Osteoblast (primary cell): ENCODE measurements around the gene STRA8. TPM values are rescaled to one million over a fixed set of nuclear protein-coding genes. Genes with fewer than 3 reads are reported as not detected.
A peak's percentile ranks its signal among the peaks of the same experiment; 100 is the strongest.

Experiments
- DNase-seq: peaks from one replicate; pipeline ENCODE4 v3.0.0; 2011; ENCODE audit warnings: low spot score, mixed read lengths; ENCODE audit not compliant: insufficient read length; ENCODE audit errors: missing footprints
- H2AFZ ChIP-seq: 2 replicates; pipeline ENCODE4 v1.6.0; 2011; ENCODE audit warnings: mild to moderate bottlenecking, low read length
- H3K27ac ChIP-seq: 2 replicates; pipeline ENCODE4 v1.5.1; 2011; ENCODE audit warnings: mild to moderate bottlenecking, low read depth, low read length, moderate library complexity
- H3K27me3 ChIP-seq: 2 replicates; pipeline ENCODE4 v1.6.0; 2012; ENCODE audit warnings: mild to moderate bottlenecking, control low read depth, inconsistent platforms, low read length, moderate library complexity; ENCODE audit not compliant: insufficient read depth
- H3K36me3 ChIP-seq: 2 replicates; pipeline ENCODE4 v1.5.1; 2011; ENCODE audit warnings: mild to moderate bottlenecking, low read length, control low read depth, moderate library complexity; ENCODE audit not compliant: insufficient read depth
- H3K4me1 ChIP-seq: 2 replicates; pipeline ENCODE4 v1.5.1; 2011; ENCODE audit warnings: mild to moderate bottlenecking, low read length, control low read depth, moderate library complexity; ENCODE audit not compliant: insufficient read depth
- H3K4me2 ChIP-seq: 2 replicates; pipeline ENCODE4 v1.6.0; 2011; ENCODE audit warnings: mild to moderate bottlenecking, low read length; ENCODE audit not compliant: insufficient read depth
- H3K4me3 ChIP-seq: fragments of 200-600 bp; sonication (generic); 3 replicates; pipeline ENCODE4 v1.5.1; 2012; ENCODE audit warnings: mild to moderate bottlenecking, low read length, inconsistent platforms; ENCODE audit not compliant: insufficient read depth
- H3K79me2 ChIP-seq: 2 replicates; pipeline ENCODE4 v1.6.0; 2012; ENCODE audit warnings: mild to moderate bottlenecking, low read length, control low read depth, inconsistent platforms; ENCODE audit not compliant: insufficient read depth
- H3K9me3 ChIP-seq: 2 replicates; pipeline ENCODE4 v1.5.1; 2011; ENCODE audit warnings: low read depth, low read length, control low read depth
- H4K20me1 ChIP-seq: 2 replicates; pipeline ENCODE4 v1.6.0; 2012; ENCODE audit warnings: mild to moderate bottlenecking, low read length, control low read depth; ENCODE audit not compliant: insufficient read depth
- CTCF ChIP-seq: IDR thresholded peaks from 2 replicates; pipeline ENCODE4 v1.5.1; 2011; ENCODE audit warnings: mild to moderate bottlenecking, low read depth, low read length, moderate library complexity; ENCODE audit errors: extremely low read depth
- total RNA-seq: library from RNA; depleted of rRNA; stranded (reverse); fragments of >200 nt; gene quantifications from 2 replicates; pipeline ENCODE4 v1.2.3, GENCODE V29; 2012

The STRA8 gene
- total RNA-seq, 1 donor: not detected

- Histone ChIP-seq H3K4me3 (no peak overlapping the region), H3K4me2 (no peak overlapping the region), H4K20me1 (no peaks in the 10 kb centered on the region), H3K79me2 (no peaks in the 10 kb centered on the region), H2AFZ (no peak overlapping the region), H3K27ac (no peak overlapping the region), H3K9me3 (no peaks in the 10 kb centered on the region), H3K27me3 (peaks cover 8% of the 10 kb centered on the region), H3K4me1 (peaks cover 6% of the 10 kb centered on the region), H3K36me3 (no peaks in the 10 kb centered on the region)
- TF ChIP-seq CTCF: no peak
- no peak for DNase-seq
Observed at GRCh38 chr7:135277161-135277560, 43.5 kb downstream of the STRA8 start.

- no peak overlapping the region for H3K27ac ChIP-seq
- peak; percentile 100 for TF ChIP-seq CTCF
- peaks cover 15% of the 10 kb centered on the region for H3K4me1 ChIP-seq
- H3K27me3 ChIP-seq: peaks cover 8% of the 10 kb centered on the region
- H3K4me2 ChIP-seq: peak overlapping the region; percentile 66
- peak overlapping the region; percentile 45 for H2AFZ ChIP-seq
- H3K36me3 ChIP-seq: no peaks in the 10 kb centered on the region
- no peaks in the 10 kb centered on the region for H4K20me1 ChIP-seq
- H3K79me2 ChIP-seq: no peaks in the 10 kb centered on the region
- H3K4me3 ChIP-seq: peak overlapping the region; percentile 48
- no peaks in the 10 kb centered on the region for H3K9me3 ChIP-seq
- peak; percentile 87 for DNase-seq
Observed at GRCh38 chr7:135281363-135281949, 47.8 kb downstream of the STRA8 start.

- peak; percentile 82 for DNase-seq
- peak overlapping the region; percentile 38 for H3K4me2 ChIP-seq
- H2AFZ ChIP-seq: peak overlapping the region; percentile 2
- no peak for TF ChIP-seq CTCF
- no peaks in the 10 kb centered on the region for H3K79me2 ChIP-seq
- no peaks in the 10 kb centered on the region for H4K20me1 ChIP-seq
- no peaks in the 10 kb centered on the region for H3K36me3 ChIP-seq
- peak overlapping the region; percentile 8 for H3K4me3 ChIP-seq
- H3K27me3 ChIP-seq: peaks cover 8% of the 10 kb centered on the region
- H3K4me1 ChIP-seq: peaks cover 15% of the 10 kb centered on the region
- no peaks in the 10 kb centered on the region for H3K9me3 ChIP-seq
- H3K27ac ChIP-seq: no peak overlapping the region
Observed at GRCh38 chr7:135282561-135283254, 49.1 kb downstream of the STRA8 start.

GRCh38 chr7:135283959-135284638 lies 50.5 kb downstream of the STRA8 start:
- no peak for DNase-seq
- no peaks in the 10 kb centered on the region for H3K9me3 ChIP-seq
- peaks cover 15% of the 10 kb centered on the region for H3K4me1 ChIP-seq
- H3K4me2 ChIP-seq: no peak overlapping the region
- no peak overlapping the region for H2AFZ ChIP-seq
- peaks cover 4% of the 10 kb centered on the region for H3K27me3 ChIP-seq
- no peak for TF ChIP-seq CTCF
- H3K36me3 ChIP-seq: no peaks in the 10 kb centered on the region
- no peaks in the 10 kb centered on the region for H4K20me1 ChIP-seq
- no peak overlapping the region for H3K27ac ChIP-seq
- H3K4me3 ChIP-seq: no peak overlapping the region
- H3K79me2 ChIP-seq: no peaks in the 10 kb centered on the region
